Posterior cingulate gyrus (tissue), 11 donors: ENCODE measurements around the gene IFNA14.
"Not testable (repeated sequence)": the region's sequence is repeated elsewhere in the genome, so short reads cannot be mapped to it uniquely, and the experiment has no call there.

Experiments
- DNase-seq, 10 donors: peaks; one replicate each; pipeline versions ENCODE4 v3.0.0 to v3.0.0-alpha.2; 2020 to 2021; ENCODE audit warnings: mixed read lengths in 3 of 10
- intact Hi-C: fragments of 100-400 bp; cut with DNase I; formaldehyde crosslinking; loops from one replicate; pipeline ENCODE4 v1.15.1; 2023

The IFNA14 gene

DNA sequence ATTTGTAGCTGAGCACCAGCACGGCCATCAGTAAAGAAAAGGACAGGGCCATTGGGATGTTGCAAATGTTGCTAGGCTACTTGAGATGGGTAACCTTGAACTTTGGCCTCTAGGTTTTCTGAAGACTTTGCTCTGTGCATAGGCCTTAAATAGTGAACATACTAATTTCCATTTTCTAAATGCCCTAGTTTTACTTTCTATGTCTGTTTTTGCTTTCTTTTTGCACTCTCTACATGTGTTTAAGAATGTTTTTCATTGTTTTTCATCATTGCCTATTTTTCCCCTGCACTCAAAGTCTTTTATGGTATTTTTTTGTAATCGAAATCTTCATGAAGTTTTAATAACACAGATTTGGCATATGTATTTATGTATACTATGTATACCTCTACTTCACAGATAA lies 11.7 kb downstream of the IFNA14 start, which contains the start of gene IFNA17:
Gene IFNA17, minus strand, starts transcription at position 101 of the 400 bp plus-strand sequence. Its CDS starts 49 bp downstream, at position 52.
- intact Hi-C loops: no loop called here
- no peak for DNase-seq

DNA sequence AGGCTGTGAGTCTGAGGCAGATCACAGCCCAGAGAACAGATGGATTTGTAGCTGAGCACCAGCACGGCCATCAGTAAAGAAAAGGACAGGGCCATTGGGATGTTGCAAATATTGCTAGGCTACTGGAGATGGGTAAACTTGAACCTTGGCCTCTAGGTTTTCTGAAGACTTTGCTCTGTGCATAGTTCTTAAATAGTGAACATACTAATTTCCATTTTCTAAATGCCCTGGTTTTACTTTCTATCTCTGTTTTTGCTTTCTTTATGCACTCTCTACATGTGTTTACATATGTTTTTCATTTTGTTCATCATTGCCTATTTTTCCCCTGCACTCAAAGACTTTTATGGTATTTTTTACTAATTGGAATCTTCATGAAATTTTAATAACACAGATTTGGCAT lies 22.6 kb downstream of the IFNA14 start, which contains the start of gene IFNA16:
Gene IFNA16, minus strand, starts transcription at position 101 of the 400 bp plus-strand sequence. Its CDS starts 6 bp downstream, at position 95.
- intact Hi-C loops, DNase-seq: not testable (repeated sequence)

DNA sequence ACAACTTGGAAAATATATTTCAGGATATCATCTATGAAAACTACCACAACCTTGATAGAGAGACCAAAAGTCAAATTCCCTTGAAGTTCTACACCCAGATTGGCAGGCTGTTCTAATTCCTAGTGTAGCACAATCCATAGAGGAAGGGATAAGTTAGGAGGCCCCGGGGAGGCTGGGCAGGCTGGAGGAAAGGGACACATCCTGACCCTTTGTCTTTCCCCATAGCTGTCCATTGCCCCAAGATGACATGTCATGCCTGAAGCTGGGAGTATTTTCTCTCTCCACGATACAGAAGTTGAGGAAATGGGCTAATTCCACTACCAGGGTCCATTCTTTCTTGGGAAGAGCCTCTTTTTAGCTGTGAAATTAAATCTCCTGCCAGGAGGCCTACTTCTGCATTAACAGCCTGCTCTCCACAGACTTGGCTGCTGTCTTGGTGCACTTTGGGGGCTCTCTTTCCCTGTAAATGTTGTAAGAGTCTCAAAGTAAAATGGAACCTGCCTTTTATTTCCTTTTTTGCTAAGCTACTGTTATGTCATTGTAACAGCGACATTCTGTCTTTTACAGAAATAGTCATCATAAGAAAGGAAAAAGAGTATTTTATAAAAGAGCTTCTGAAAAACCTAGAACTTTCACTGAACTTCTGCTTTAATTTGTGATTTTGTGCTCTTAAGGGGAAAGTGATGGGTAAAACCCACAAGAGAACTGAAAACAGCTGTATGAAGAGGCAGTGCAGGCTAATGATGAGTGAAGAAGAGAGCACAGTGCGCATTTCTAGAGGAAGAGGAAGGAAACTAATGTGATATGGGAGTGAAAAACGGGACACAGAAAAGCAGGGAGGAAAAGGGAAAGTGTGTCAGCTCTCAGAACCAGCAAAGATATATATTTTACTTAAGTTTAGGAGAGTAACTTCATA lies 26.1 kb downstream of the IFNA14 start:
- intact Hi-C loops, DNase-seq: not testable (repeated sequence)

DNA sequence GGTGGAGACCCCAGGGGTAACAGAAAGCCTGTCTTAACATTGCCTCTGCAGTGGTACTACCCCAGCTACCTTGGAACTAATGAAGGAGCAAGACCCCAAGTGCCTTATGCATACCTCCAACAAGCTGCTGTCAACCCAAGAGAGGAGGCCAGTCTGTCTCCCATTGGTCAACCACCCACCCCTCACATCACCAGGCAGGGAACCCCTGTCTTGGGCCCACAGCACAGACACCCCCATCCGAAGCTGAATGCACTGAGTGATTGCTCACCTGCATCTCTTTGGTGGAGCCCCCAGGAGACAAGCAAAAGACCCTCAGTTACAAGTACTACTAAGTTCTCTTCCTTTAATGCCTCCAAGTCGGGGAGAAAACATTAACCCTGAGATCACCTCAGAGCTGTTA lies 27.6 kb downstream of the IFNA14 start:
- DNase-seq, intact Hi-C loops: not testable (repeated sequence)

GRCh38 chr9:21210782-21211181 lies 29.0 kb downstream of the IFNA14 start:
- intact Hi-C loops, DNase-seq: not testable (repeated sequence)

DNA sequence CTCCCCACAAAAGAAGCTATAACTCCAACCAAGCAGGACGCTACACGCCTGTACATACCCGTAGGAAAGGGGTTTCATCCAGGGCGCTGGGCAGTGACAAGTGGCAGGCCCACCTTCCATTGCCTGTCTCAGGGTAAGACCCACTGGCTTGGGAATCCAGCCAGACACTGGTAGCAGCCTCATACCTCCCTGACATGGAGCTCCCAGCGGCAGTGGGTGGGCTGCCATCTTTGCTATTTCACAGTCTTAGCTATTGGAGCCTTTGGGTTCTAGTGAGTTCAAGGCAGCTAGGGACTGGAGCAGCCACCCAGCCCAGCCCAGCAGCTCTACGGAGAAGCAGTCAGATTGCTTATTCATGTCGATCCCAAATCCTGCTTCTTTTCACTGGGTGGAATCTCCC lies 29.5 kb downstream of the IFNA14 start:
- intact Hi-C loops: no loop called here
- no peak for DNase-seq

- intact Hi-C loops: not testable (repeated sequence)
These were observed 32.8 kb downstream of the IFNA14 start, which contains the start of gene IFNA10 for GRCh38 chr9:21207043-21207442. TSS of gene IFNA10 (minus strand) at chr9:21207143. CDS start at chr9:21207097, 46 bp downstream.

DNA sequence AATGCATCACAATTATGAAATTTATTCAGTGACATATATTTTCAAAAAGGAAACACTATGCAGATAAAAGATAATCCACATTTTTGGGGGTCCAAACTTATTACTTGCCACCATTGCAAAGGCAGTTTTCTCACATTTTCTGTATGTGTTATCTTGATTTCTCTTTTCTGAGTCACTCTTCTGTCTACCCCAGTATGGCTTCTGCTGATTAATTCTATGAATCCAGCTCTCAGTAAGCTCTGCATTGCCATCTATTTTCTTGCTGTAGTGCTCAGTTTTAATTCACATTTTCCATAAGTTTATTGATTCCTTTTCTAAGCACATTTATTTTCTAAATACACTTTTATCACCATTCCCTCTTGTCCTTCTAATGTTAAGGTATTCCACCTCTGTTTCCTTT lies 34.6 kb downstream of the IFNA14 start:
- intact Hi-C loops: no loop called here
- no peak for DNase-seq

More at GRCh38 chr9:21207043-21207442, 32.8 kb downstream of the IFNA14 start, which contains the start of gene IFNA10:
- DNase-seq: not testable (repeated sequence)

GRCh38 chr9:21202105-21202504 lies 37.7 kb downstream of the IFNA14 start, which contains the start of gene IFNA7:
TSS of gene IFNA7 (minus strand) at chr9:21202205. CDS start at chr9:21202165, 40 bp downstream.
- DNase-seq, intact Hi-C loops: not testable (repeated sequence)

- DNase-seq: peak in 1 of 10 donors; percentile 42
- intact Hi-C loops: not testable (repeated sequence)
These were observed 44.7 kb downstream of the IFNA14 start for GRCh38 chr9:21194867-21195776.
